Left lung (tissue), 10 donors: ENCODE measurements around the gene REEP1. TPM values are rescaled to one million over a fixed set of nuclear protein-coding genes. Genes with fewer than 3 reads are reported as not detected.

Source experiments
- ATAC-seq: fragments of 200-7000 bp; cut with Tn5 transposase; one replicate; pipeline ENCODE4 v1.9.1; 2020; ENCODE audit warnings: moderate library complexity
- DNase-seq, 4 donors: peaks; one replicate each; pipeline ENCODE4 v3.0.0-alpha.2; 2013 to 2020
- H3K27ac ChIP-seq, 2 donors: fragments of 200-600 bp; sonication (generic) in 1 of 2; one replicate each; pipeline versions ENCODE4 v1.5.0 to v1.8.0; 2020 to 2021
- H3K27me3 ChIP-seq, 2 donors: fragments of 200-600 bp; sonication (generic) in 1 of 2; one replicate each; pipeline versions ENCODE4 v1.5.0 to v1.8.0; 2020 to 2021
- H3K36me3 ChIP-seq, 2 donors: fragments of 200-600 bp; sonication (generic) in 1 of 2; one replicate each; pipeline versions ENCODE4 v1.5.0 to v1.8.0; 2020 to 2021
- H3K4me1 ChIP-seq, 2 donors: fragments of 200-600 bp; one replicate each; pipeline ENCODE4 v1.8.0; 2021
- H3K4me3 ChIP-seq, 2 donors: fragments of 200-600 bp; sonication (generic) in 1 of 2; one replicate each; pipeline versions ENCODE4 v1.5.0 to v1.8.0; 2020 to 2021; ENCODE audit warnings: mild to moderate bottlenecking in 1 of 2
- H3K9me3 ChIP-seq, 2 donors: fragments of 200-600 bp; sonication (generic) in 1 of 2; one replicate each; pipeline versions ENCODE4 v1.5.0 to v1.8.0; 2020 to 2021
- intact Hi-C, 2 donors: fragments of 100-400 bp; cut with DNase I; formaldehyde crosslinking; loops; one replicate each; pipeline versions ENCODE4 v1.11.2 to v1.14.2; 2022
- polyA plus RNA-seq, 6 donors: library from polyadenylated mRNA; unstranded; fragments of 120-200 nt; gene quantifications; one replicate each; pipeline ENCODE4 v1.2.1, GENCODE V29; 2013; ENCODE audit not compliant: insufficient read length in 6 of 6
- total RNA-seq, 2 donors: library from RNA; stranded (reverse); fragmentation: NEBNext Ultra II Directional; extraction: Animal tissue kit (Norgen Biotek cat#: 25700); gene quantifications; one replicate each; pipeline ENCODE4 v1.2.1, GENCODE V29; 2021
- TF ChIP-seq, protein P1 (sequence below), 2 donors: fragments of 200-600 bp; sonication (generic) in 1 of 2; IDR thresholded peaks; one replicate each; pipeline versions ENCODE4 v1.5.0 to v1.8.0; 2021; ENCODE audit warnings: antibody characterized with exemption in 2 of 2
- donor health status: DM: no; HTN: yes; CAD: no.
- donor health status: DM: no; HTN: no; CAD: no.

REEP1 gene
- total and polyA plus RNA-seq, 8 donors, result 4.8 to 19.9 (median 17.1) TPM

- no peak for DNase-seq
- Histone ChIP-seq H3K27me3 (no peaks in the 10 kb centered on the region), H3K4me1 (no peaks in the 10 kb centered on the region), H3K27ac (no peak overlapping the region), H3K36me3 (no peaks in the 10 kb centered on the region), H3K4me3 (no peak overlapping the region), H3K9me3 (no peaks in the 10 kb centered on the region)
- TF ChIP-seq, protein P1, sequence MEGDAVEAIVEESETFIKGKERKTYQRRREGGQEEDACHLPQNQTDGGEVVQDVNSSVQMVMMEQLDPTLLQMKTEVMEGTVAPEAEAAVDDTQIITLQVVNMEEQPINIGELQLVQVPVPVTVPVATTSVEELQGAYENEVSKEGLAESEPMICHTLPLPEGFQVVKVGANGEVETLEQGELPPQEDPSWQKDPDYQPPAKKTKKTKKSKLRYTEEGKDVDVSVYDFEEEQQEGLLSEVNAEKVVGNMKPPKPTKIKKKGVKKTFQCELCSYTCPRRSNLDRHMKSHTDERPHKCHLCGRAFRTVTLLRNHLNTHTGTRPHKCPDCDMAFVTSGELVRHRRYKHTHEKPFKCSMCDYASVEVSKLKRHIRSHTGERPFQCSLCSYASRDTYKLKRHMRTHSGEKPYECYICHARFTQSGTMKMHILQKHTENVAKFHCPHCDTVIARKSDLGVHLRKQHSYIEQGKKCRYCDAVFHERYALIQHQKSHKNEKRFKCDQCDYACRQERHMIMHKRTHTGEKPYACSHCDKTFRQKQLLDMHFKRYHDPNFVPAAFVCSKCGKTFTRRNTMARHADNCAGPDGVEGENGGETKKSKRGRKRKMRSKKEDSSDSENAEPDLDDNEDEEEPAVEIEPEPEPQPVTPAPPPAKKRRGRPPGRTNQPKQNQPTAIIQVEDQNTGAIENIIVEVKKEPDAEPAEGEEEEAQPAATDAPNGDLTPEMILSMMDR (IDR thresholded peaks at IDR 0.05), result no peak
- intact Hi-C loops, result no loop called here
- ATAC-seq, result no peak
These were observed 23.3 kb downstream of the REEP1 start for GRCh38 chr2:86314125-86314524.

DNA sequence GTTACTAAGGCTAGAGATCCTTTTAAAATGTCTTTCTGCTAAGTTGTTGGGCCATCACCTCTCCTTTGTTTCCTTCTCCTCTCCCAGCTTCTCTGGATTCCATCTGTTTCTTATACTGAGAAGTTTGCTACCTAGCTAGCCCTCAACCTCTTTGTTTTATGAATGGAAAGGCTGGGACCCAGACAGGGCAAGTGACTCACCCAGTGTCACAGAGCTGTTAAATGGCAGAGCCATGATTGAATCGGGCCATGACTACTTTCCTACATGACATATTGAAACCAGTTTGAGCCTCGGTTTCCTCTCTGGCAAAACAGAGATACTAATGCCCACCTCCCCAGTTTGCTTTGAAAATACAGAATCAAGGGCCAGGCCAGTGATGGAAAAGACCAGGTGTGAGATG is 24.1 kb downstream of the REEP1 start:
- Histone ChIP-seq H3K4me3 (no peak overlapping the region), H3K4me1 (no peaks in the 10 kb centered on the region), H3K9me3 (no peaks in the 10 kb centered on the region), H3K27ac (no peak overlapping the region), H3K27me3 (no peaks in the 10 kb centered on the region), H3K36me3 (no peaks in the 10 kb centered on the region)
- no peak for DNase-seq
- TF ChIP-seq, protein P1 (IDR thresholded peaks at IDR 0.05), result no peak
- no peak for ATAC-seq
- intact Hi-C loops, result no loop called here

GRCh38 chr2:86311879-86312278 is 25.5 kb downstream of the REEP1 start:
- Histone ChIP-seq H3K4me3 (no peak overlapping the region), H3K27ac (no peak overlapping the region), H3K4me1 (no peaks in the 10 kb centered on the region), H3K9me3 (no peaks in the 10 kb centered on the region), H3K36me3 (no peaks in the 10 kb centered on the region), H3K27me3 (no peaks in the 10 kb centered on the region)
- TF ChIP-seq, protein P1 (IDR thresholded peaks at IDR 0.05), result no peak
- no peak for ATAC-seq
- DNase-seq, result no peak
- intact Hi-C loops, result no loop called here

DNA sequence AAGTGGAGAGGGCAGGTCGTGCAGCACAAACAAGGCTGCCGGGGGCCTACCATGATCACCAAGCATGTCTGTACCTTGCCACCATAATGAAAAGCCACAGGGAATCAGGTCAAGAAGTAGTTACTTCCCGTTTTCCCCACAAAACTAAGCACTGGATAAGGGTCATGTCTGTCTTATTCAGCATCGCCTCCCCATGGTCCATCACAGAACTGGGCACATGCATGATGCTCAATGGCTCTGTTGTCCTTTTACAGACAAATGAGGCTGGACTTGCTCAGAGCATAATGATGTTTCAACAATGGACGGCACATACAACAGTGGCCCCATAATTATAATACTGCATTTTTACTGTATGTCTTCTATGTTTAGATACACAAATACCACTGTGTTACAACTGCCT is 27.5 kb downstream of the REEP1 start:
- H3K27me3 ChIP-seq, result no peaks in the 10 kb centered on the region
- H3K4me1 ChIP-seq, result no peaks in the 10 kb centered on the region
- DNase-seq (no peak), ATAC-seq (no peak)
- H3K9me3 ChIP-seq, result no peaks in the 10 kb centered on the region
- H3K4me3 ChIP-seq, result no peak overlapping the region
- intact Hi-C loops, result no loop called here
- H3K36me3 ChIP-seq, result no peaks in the 10 kb centered on the region
- H3K27ac ChIP-seq, result no peak overlapping the region
- TF ChIP-seq, protein P1 (IDR thresholded peaks at IDR 0.05), result no peak

- no peak overlapping the region for H3K27ac ChIP-seq
- no peaks in the 10 kb centered on the region for H3K36me3 ChIP-seq
- H3K9me3 ChIP-seq, result no peaks in the 10 kb centered on the region
- H3K27me3 ChIP-seq, result no peaks in the 10 kb centered on the region
- DNase-seq (no peak), ATAC-seq (no peak)
- H3K4me3 ChIP-seq, result no peak overlapping the region
- TF ChIP-seq, protein P1 (IDR thresholded peaks at IDR 0.05), result no peak
- H3K4me1 ChIP-seq, result no peaks in the 10 kb centered on the region
- intact Hi-C loops, result no loop called here
These were observed 28.3 kb downstream of the REEP1 start for GRCh38 chr2:86308984-86309695.
